H1 (cell line): Measurements from ENCODE around the gene KCNMB1.

Experiments used
- GTF2F1 ChIP-seq: IDR thresholded peaks from 2 replicates; pipeline ENCODE4 v1.6.1; 2012; ENCODE audit warnings: low read depth, low read length, improper control_type of control experiment, borderline replicate concordance
- RFX5 ChIP-seq: IDR thresholded peaks from 2 replicates; pipeline ENCODE4 v1.6.1; 2011; ENCODE audit warnings: low read depth, low read length, improper control_type of control experiment, borderline replicate concordance
- TF ChIP-seq, protein P1 (sequence below), 3 experiments: IDR thresholded peaks; 1 replicate in 2 of 3; 2 replicates in 1 of 3; pipeline versions ENCODE4 v1.5.1 to v1.6.1; 2011; ENCODE audit warnings: low read length in 3 of 3, mild to moderate bottlenecking in 3 of 3, inconsistent platforms in 2 of 3, low read depth in 1 of 3, moderate library complexity in 1 of 3; ENCODE audit not compliant: insufficient read depth in 1 of 3; ENCODE audit errors: control extremely low read depth in 1 of 3

DNA sequence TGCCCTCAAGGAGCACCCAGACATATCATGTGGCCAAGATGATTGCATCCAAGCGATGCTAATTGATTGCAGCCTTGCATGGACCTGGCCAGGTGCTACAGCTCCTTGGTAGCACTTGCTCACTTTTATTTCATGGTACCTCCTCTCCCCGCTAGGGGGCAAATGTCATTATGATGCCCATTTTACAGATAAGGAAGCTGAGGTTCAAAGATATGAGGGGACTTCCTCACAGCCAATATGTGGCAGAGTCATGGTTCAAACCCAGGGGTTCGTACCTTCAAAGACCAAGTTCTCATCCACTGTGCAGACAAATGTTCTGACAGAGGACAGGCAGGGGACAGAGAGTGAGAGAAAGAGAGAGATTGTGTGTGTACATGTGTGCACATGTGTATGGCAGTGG lies 21.9 kb upstream of the KCNMB1 start:
- TF ChIP-seq, protein P1, sequence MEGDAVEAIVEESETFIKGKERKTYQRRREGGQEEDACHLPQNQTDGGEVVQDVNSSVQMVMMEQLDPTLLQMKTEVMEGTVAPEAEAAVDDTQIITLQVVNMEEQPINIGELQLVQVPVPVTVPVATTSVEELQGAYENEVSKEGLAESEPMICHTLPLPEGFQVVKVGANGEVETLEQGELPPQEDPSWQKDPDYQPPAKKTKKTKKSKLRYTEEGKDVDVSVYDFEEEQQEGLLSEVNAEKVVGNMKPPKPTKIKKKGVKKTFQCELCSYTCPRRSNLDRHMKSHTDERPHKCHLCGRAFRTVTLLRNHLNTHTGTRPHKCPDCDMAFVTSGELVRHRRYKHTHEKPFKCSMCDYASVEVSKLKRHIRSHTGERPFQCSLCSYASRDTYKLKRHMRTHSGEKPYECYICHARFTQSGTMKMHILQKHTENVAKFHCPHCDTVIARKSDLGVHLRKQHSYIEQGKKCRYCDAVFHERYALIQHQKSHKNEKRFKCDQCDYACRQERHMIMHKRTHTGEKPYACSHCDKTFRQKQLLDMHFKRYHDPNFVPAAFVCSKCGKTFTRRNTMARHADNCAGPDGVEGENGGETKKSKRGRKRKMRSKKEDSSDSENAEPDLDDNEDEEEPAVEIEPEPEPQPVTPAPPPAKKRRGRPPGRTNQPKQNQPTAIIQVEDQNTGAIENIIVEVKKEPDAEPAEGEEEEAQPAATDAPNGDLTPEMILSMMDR (IDR thresholded peaks at IDR 0.05; ENCODE audit: control extremely low read depth in 1 of 3, insufficient read depth in 1 of 3, low read depth in 1 of 3, low read length in 3 of 3), result peak in 1 of 3 experiments; percentile 36; a peak in 1 of 4 replicates
- TF ChIP-seq RFX5, result no peak
- no peak for TF ChIP-seq GTF2F1
